Smooth muscle cell (in vitro differentiated cells): ENCODE results near the gene CCNE1. TPM values are rescaled to one million over a fixed set of nuclear protein-coding genes. Genes with fewer than 3 reads are reported as not detected.

Experiments
- DNase-seq: peaks from one replicate; lab custom pipeline; 2025; ENCODE audit not compliant: unreplicated experiment; lab: John Stamatoyannopoulos, UW
- H2AFZ ChIP-seq: fragments of 200-600 bp; sonication (generic); 2 replicates; pipeline ENCODE4 v1.6.0; 2016; ENCODE audit warnings: antibody characterized with exemption, low read depth, mild to moderate bottlenecking
- H3F3A ChIP-seq: fragments of 200-600 bp; sonication (generic); 2 replicates; pipeline ENCODE4 v1.6.0; 2017; ENCODE audit warnings: antibody characterized with exemption, low read depth
- H3K27ac ChIP-seq: fragments of 200-600 bp; sonication (generic); 2 replicates; pipeline ENCODE4 v1.5.1; 2016; ENCODE audit warnings: low read depth, mild to moderate bottlenecking
- H3K27me3 ChIP-seq: fragments of 200-600 bp; sonication (generic); 2 replicates; pipeline ENCODE4 v1.6.1; 2016; ENCODE audit warnings: low read depth, mild to moderate bottlenecking
- H3K36me3 ChIP-seq: fragments of 200-600 bp; sonication (generic); 2 replicates; pipeline ENCODE4 v1.5.1; 2016; ENCODE audit warnings: low read depth
- H3K4me1 ChIP-seq: fragments of 200-600 bp; sonication (generic); 2 replicates; pipeline ENCODE4 v1.5.1; 2016; ENCODE audit warnings: low read depth
- H3K4me2 ChIP-seq: fragments of 200-600 bp; sonication (generic); 2 replicates; pipeline ENCODE4 v1.6.0; 2016; ENCODE audit warnings: mild to moderate bottlenecking
- H3K4me3 ChIP-seq: fragments of 200-600 bp; sonication (generic); 2 replicates; pipeline ENCODE4 v1.5.1; 2016; ENCODE audit warnings: mild to moderate bottlenecking
- H3K79me2 ChIP-seq: fragments of 200-600 bp; sonication (generic); 2 replicates; pipeline ENCODE4 v1.6.0; 2016; ENCODE audit warnings: low read depth, mild to moderate bottlenecking
- H3K9ac ChIP-seq: fragments of 200-600 bp; sonication (generic); 2 replicates; pipeline ENCODE4 v1.6.0; 2016; ENCODE audit warnings: low read depth
- H3K9me3 ChIP-seq: fragments of 200-600 bp; sonication (generic); replicated peaks from 2 replicates; pipeline ENCODE4 v1.5.1; 2016; ENCODE audit warnings: low read depth
- H4K20me1 ChIP-seq: fragments of 200-600 bp; sonication (generic); 2 replicates; pipeline ENCODE4 v1.6.0; 2016; ENCODE audit warnings: low read depth
- CTCF ChIP-seq: fragments of 200-600 bp; sonication (generic); IDR thresholded peaks from 2 replicates; pipeline ENCODE4 v1.5.1; 2017; ENCODE audit warnings: borderline replicate concordance, mild to moderate bottlenecking, antibody characterized with exemption; ENCODE audit not compliant: insufficient read depth, poor library complexity, severe bottlenecking
- WGBS: methylation state at CpG from one replicate; pipeline ENCODE4 v1.1.7; 2016; ENCODE audit warnings: low lambda C conversion rate; 5-methylcytosine and 5-hydroxymethylcytosine counted together
- polyA plus RNA-seq: library from polyadenylated mRNA; unstranded; fragments of >200 nt; fragmentation: Nextera tagmentation; extraction: Ambion mirVana; gene quantifications from 2 replicates; pipeline ENCODE4 v1.2.1, GENCODE V29; 2016
- total RNA-seq: library from RNA; depleted of rRNA; stranded (reverse); fragments of >200 nt; gene quantifications from 2 replicates; pipeline ENCODE4 v1.2.3, GENCODE V29; 2014

CCNE1 gene
- total and polyA plus RNA-seq, 2 experiments from 2014 or later = 17.7 to 34.4 TPM

GRCh38 chr19:29834991-29835846 lies 23.4 kb downstream of the CCNE1 start:
- no peak for TF ChIP-seq CTCF
- no peak for DNase-seq
- H3K4me2 ChIP-seq = no peak overlapping the region
- H3K36me3 ChIP-seq = no peaks in the 10 kb centered on the region
- no peak overlapping the region for H3K4me3 ChIP-seq
- H2AFZ ChIP-seq = no peak overlapping the region
- H3K27ac ChIP-seq = no peak overlapping the region
- H3K79me2 ChIP-seq = no peaks in the 10 kb centered on the region
- H3K27me3 ChIP-seq = no peaks in the 10 kb centered on the region
- no peaks in the 10 kb centered on the region for H3K4me1 ChIP-seq
- WGBS = 91% methylated on average over 17 of the region's 17 CpGs
- no peaks in the 10 kb centered on the region for H3F3A ChIP-seq
- H3K9me3 ChIP-seq = no peaks in the 10 kb centered on the region
- H4K20me1 ChIP-seq = no peaks in the 10 kb centered on the region
- no peak overlapping the region for H3K9ac ChIP-seq

- Histone ChIP-seq H3K9me3 (no peaks in the 10 kb centered on the region), H3K79me2 (no peaks in the 10 kb centered on the region)
- 86% methylated on average over 5 of the region's 5 CpGs for WGBS
Measured at GRCh38 chr19:29836409-29836825, 24.6 kb downstream of the CCNE1 start.

GRCh38 chr19:29837448-29837981 lies 25.7 kb downstream of the CCNE1 start:
- no peak for TF ChIP-seq CTCF
- Histone ChIP-seq H4K20me1 (no peaks in the 10 kb centered on the region), H3K4me2 (no peak overlapping the region), H3K9me3 (no peaks in the 10 kb centered on the region), H3F3A (peaks cover 13% of the 10 kb centered on the region), H3K9ac (no peak overlapping the region), H3K27ac (no peak overlapping the region), H3K4me3 (no peak overlapping the region), H3K36me3 (no peaks in the 10 kb centered on the region), H3K4me1 (peaks cover 8% of the 10 kb centered on the region), H3K27me3 (no peaks in the 10 kb centered on the region), H3K79me2 (no peaks in the 10 kb centered on the region), H2AFZ (no peak overlapping the region)
- 83% methylated on average over 6 of the region's 6 CpGs for WGBS
- no peak for DNase-seq

More at GRCh38 chr19:29836409-29836825, 24.6 kb downstream of the CCNE1 start:
- no peak overlapping the region for H3K9ac ChIP-seq
- H3K27ac ChIP-seq = no peak overlapping the region
- H2AFZ ChIP-seq = no peak overlapping the region
- peaks cover 5% of the 10 kb centered on the region for H3F3A ChIP-seq
- H3K4me1 ChIP-seq = peaks cover 3% of the 10 kb centered on the region
- H3K27me3 ChIP-seq = no peaks in the 10 kb centered on the region
- no peaks in the 10 kb centered on the region for H3K36me3 ChIP-seq
- TF ChIP-seq CTCF = no peak
- H4K20me1 ChIP-seq = no peaks in the 10 kb centered on the region
- DNase-seq = no peak
- no peak overlapping the region for H3K4me2 ChIP-seq
- no peak overlapping the region for H3K4me3 ChIP-seq
